Measurements from ENCODE around the gene PLCL1.
A peak's percentile ranks its signal among the peaks of the same experiment; 100 is the strongest.

Gene PLCL1

GRCh38 chr2:198080879-198081765 is 276.7 kb downstream of the PLCL1 start:
- Histone ChIP-seq H3K27me3 (ENCODE audit: insufficient read depth, poor library complexity, severe bottlenecking) (no peaks in the 10 kb centered on the region), H3K27ac (replicated peaks) (no peak overlapping the region), H3K4me3 (replicated peaks; ENCODE audit: insufficient read depth, low read length) (no peak overlapping the region)
- TF ChIP-seq GABPA (IDR thresholded peaks at IDR 0.05; ENCODE audit: low read depth): no peak
- TF ChIP-seq POLR2AphosphoS5 (IDR thresholded peaks at IDR 0.05; ENCODE audit: low read depth): no peak
- no peak for TF ChIP-seq CTCF (IDR thresholded peaks at IDR 0.05; ENCODE audit: insufficient read depth, low read length)
- no peak for TF ChIP-seq SPI1 (IDR thresholded peaks at IDR 0.05; ENCODE audit: borderline replicate concordance, low read depth)
- TF ChIP-seq, protein P1, sequence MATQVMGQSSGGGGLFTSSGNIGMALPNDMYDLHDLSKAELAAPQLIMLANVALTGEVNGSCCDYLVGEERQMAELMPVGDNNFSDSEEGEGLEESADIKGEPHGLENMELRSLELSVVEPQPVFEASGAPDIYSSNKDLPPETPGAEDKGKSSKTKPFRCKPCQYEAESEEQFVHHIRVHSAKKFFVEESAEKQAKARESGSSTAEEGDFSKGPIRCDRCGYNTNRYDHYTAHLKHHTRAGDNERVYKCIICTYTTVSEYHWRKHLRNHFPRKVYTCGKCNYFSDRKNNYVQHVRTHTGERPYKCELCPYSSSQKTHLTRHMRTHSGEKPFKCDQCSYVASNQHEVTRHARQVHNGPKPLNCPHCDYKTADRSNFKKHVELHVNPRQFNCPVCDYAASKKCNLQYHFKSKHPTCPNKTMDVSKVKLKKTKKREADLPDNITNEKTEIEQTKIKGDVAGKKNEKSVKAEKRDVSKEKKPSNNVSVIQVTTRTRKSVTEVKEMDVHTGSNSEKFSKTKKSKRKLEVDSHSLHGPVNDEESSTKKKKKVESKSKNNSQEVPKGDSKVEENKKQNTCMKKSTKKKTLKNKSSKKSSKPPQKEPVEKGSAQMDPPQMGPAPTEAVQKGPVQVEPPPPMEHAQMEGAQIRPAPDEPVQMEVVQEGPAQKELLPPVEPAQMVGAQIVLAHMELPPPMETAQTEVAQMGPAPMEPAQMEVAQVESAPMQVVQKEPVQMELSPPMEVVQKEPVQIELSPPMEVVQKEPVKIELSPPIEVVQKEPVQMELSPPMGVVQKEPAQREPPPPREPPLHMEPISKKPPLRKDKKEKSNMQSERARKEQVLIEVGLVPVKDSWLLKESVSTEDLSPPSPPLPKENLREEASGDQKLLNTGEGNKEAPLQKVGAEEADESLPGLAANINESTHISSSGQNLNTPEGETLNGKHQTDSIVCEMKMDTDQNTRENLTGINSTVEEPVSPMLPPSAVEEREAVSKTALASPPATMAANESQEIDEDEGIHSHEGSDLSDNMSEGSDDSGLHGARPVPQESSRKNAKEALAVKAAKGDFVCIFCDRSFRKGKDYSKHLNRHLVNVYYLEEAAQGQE (IDR thresholded peaks at IDR 0.05; ENCODE audit: insufficient replicate concordance, low read depth): no peak
- no peak for DNase-seq (ENCODE audit: low read depth in 1 of 2, low spot score in 1 of 2)

GRCh38 chr2:198084156-198084555 is 279.8 kb downstream of the PLCL1 start:
- TF ChIP-seq CTCF (IDR thresholded peaks at IDR 0.05; ENCODE audit: insufficient read depth, low read length) (no peak), GABPA (IDR thresholded peaks at IDR 0.05; ENCODE audit: low read depth) (no peak), SPI1 (IDR thresholded peaks at IDR 0.05; ENCODE audit: borderline replicate concordance, low read depth) (no peak), POLR2AphosphoS5 (IDR thresholded peaks at IDR 0.05; ENCODE audit: low read depth) (no peak)
- TF ChIP-seq, protein P1 (IDR thresholded peaks at IDR 0.05; ENCODE audit: insufficient replicate concordance, low read depth): no peak
- Histone ChIP-seq H3K27me3 (ENCODE audit: insufficient read depth, poor library complexity, severe bottlenecking) (no peaks in the 10 kb centered on the region), H3K4me3 (replicated peaks; ENCODE audit: insufficient read depth, low read length) (no peak overlapping the region), H3K27ac (replicated peaks) (no peak overlapping the region)
- DNase-seq (ENCODE audit: low read depth in 1 of 2, low spot score in 1 of 2): no peak

DNA sequence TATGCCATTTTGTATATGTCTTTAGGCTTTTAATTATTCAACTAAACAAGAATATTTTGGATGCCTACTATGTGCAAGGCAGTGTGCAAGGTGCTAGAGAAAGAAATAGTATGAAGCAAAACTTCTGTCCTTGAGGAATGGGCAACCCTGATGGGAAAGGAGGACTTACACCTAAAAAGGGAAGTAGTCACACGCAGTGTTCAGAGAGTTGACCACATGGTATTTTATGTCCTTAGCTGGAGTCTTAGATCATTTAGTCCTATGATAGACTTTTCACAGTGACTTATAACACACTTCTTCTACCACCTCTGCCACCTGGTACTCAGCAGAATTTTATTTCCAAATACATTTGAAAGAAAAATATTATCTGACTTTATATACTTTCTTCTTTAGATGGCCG is 291.6 kb downstream of the PLCL1 start:
- no peaks in the 10 kb centered on the region for H3K27me3 ChIP-seq (ENCODE audit: insufficient read depth, poor library complexity, severe bottlenecking)
- TF ChIP-seq, protein P1 (IDR thresholded peaks at IDR 0.05; ENCODE audit: insufficient replicate concordance, low read depth): no peak
- no peak for TF ChIP-seq CTCF (IDR thresholded peaks at IDR 0.05; ENCODE audit: insufficient read depth, low read length)
- no peak for TF ChIP-seq GABPA (IDR thresholded peaks at IDR 0.05; ENCODE audit: low read depth)
- TF ChIP-seq SPI1 (IDR thresholded peaks at IDR 0.05; ENCODE audit: borderline replicate concordance, low read depth): no peak
- no peak for TF ChIP-seq POLR2AphosphoS5 (IDR thresholded peaks at IDR 0.05; ENCODE audit: low read depth)
- peak in 1 of 2 experiments; percentile 29 for DNase-seq (ENCODE audit: low read depth in 1 of 2, low spot score in 1 of 2)
- no peak overlapping the region for H3K4me3 ChIP-seq (replicated peaks; ENCODE audit: insufficient read depth, low read length)
- no peak overlapping the region for H3K27ac ChIP-seq (replicated peaks)

Data from HL-60 (cell line).